ENCODE data around the gene PYCR2.
"Not testable (repeated sequence)": the region's sequence is repeated elsewhere in the genome, so short reads cannot be mapped to it uniquely, and the experiment has no call there.

PYCR2 gene

GRCh38 chr1:225940385-225941151 lies 16.5 kb upstream of the PYCR2 start:
- Histone ChIP-seq H3K27ac (ENCODE audit: low read depth, low read length) (no peak overlapping the region), H3K27me3 (ENCODE audit: low read length) (no peaks in the 10 kb centered on the region), H3K4me3 (ENCODE audit: insufficient read depth, low read length, poor library complexity, severe bottlenecking) (no peak overlapping the region), H3K9ac (ENCODE audit: low read length) (no peak overlapping the region), H3K9me3 (ENCODE audit: insufficient read depth, low read length) (no peaks in the 10 kb centered on the region), H4K20me1 (ENCODE audit: low read depth, low read length) (no peaks in the 10 kb centered on the region), H2AFZ (ENCODE audit: low read depth, low read length, severe bottlenecking) (no peak overlapping the region), H3K9me2 (replicated peaks; ENCODE audit: insufficient read depth, low read length) (no peaks in the 10 kb centered on the region), H3K36me3 (ENCODE audit: low read length) (no peaks in the 10 kb centered on the region), H3F3A (ENCODE audit: insufficient read depth) (peaks cover 3% of the 10 kb centered on the region; the same call in 1 of the 2 replicates), H3K4me2 (ENCODE audit: low read depth, low read length, poor library complexity, severe bottlenecking) (no peak overlapping the region), H3K79me2 (ENCODE audit: insufficient read depth, low read length) (no peaks in the 10 kb centered on the region)
- TF ChIP-seq CTCF (IDR thresholded peaks at IDR 0.05; ENCODE audit: insufficient read depth, low read length, poor library complexity, severe bottlenecking), result no peak
- TF ChIP-seq EZH2phosphoT487 (conservative IDR thresholded peaks at IDR 0.05; ENCODE audit: low read length), result no peak

GRCh38 chr1:225939939-225940310 lies 15.9 kb upstream of the PYCR2 start:
- not testable (repeated sequence) for H3K36me3 ChIP-seq (ENCODE audit: low read length); H3K9me2 ChIP-seq (replicated peaks; ENCODE audit: insufficient read depth, low read length); H3K79me2 ChIP-seq (ENCODE audit: insufficient read depth, low read length); H3K4me3 ChIP-seq (ENCODE audit: insufficient read depth, low read length, poor library complexity, severe bottlenecking); H4K20me1 ChIP-seq (ENCODE audit: low read depth, low read length); H2AFZ ChIP-seq (ENCODE audit: low read depth, low read length, severe bottlenecking); H3K27me3 ChIP-seq (ENCODE audit: low read length); H3K4me2 ChIP-seq (ENCODE audit: low read depth, low read length, poor library complexity, severe bottlenecking); H3K9me3 ChIP-seq (ENCODE audit: insufficient read depth, low read length); H3K9ac ChIP-seq (ENCODE audit: low read length); H3K27ac ChIP-seq (ENCODE audit: low read depth, low read length); H3F3A ChIP-seq (ENCODE audit: insufficient read depth)

GRCh38 chr1:225939097-225939938 lies 15.3 kb upstream of the PYCR2 start:
- H3K4me3 ChIP-seq (ENCODE audit: insufficient read depth, low read length, poor library complexity, severe bottlenecking); H3K4me2 ChIP-seq (ENCODE audit: low read depth, low read length, poor library complexity, severe bottlenecking): not testable (repeated sequence)

DNA sequence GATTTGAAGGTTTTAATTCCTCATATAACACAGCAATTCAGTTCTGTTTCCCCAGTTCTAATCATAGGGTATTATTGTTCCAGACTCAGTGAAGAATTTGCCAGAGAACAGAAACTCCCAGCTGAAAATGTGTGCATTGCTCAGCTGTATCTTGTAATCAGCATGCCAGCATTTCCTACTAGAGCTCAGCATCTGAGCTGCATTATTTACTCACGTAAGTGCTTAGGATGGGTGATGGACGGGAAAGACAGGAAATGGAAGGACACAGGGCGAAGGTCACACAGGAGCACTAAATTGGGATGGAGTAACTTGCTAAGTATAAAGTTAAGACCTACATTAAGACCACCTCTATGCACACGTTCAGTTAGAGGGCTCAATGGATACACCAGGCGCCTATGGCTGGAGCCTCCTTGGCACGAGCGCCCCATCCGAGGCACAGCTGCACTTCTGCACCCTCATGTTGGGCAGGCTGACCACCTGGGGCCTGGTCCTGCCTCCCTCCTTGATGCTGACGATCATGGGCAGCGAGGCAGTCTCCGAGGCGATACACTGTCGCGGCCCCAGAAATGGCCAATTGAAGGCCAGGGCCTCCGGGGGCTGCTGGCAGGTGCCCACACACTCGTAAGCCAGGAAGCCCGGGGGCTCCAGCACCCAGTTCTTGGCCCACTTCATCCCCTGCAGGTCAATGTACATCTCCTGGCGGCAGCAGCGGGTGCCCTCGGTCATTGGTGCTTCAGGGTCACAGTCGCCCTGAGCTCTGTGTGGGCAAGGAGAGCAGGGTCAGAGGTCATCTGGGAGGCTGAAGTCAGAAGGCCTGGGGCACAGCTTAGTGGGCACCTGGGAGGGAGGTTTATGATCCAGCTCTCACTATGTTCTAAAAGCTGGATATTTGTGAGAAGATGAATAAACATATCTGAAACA lies 13.3 kb upstream of the PYCR2 start:
- no peaks in the 10 kb centered on the region for H3K9me3 ChIP-seq (ENCODE audit: insufficient read depth, low read length)
- H3K36me3 ChIP-seq (ENCODE audit: low read length), result no peaks in the 10 kb centered on the region
- TF ChIP-seq CTCF (IDR thresholded peaks at IDR 0.05; ENCODE audit: insufficient read depth, low read length, poor library complexity, severe bottlenecking), result no peak
- no peaks in the 10 kb centered on the region; the same call in 1 of the 2 replicates for H3F3A ChIP-seq (ENCODE audit: insufficient read depth)
- H3K27ac ChIP-seq (ENCODE audit: low read depth, low read length), result no peak overlapping the region
- H3K79me2 ChIP-seq (ENCODE audit: insufficient read depth, low read length), result no peaks in the 10 kb centered on the region
- H2AFZ ChIP-seq (ENCODE audit: low read depth, low read length, severe bottlenecking), result no peak overlapping the region
- no peaks in the 10 kb centered on the region for H3K27me3 ChIP-seq (ENCODE audit: low read length)
- H3K9me2 ChIP-seq (replicated peaks; ENCODE audit: insufficient read depth, low read length), result no peaks in the 10 kb centered on the region
- no peak overlapping the region for H3K9ac ChIP-seq (ENCODE audit: low read length)
- no peak overlapping the region for H3K4me3 ChIP-seq (ENCODE audit: insufficient read depth, low read length, poor library complexity, severe bottlenecking)
- no peak overlapping the region for H3K4me2 ChIP-seq (ENCODE audit: low read depth, low read length, poor library complexity, severe bottlenecking)
- no peaks in the 10 kb centered on the region for H4K20me1 ChIP-seq (ENCODE audit: low read depth, low read length)

More at GRCh38 chr1:225939097-225939938, 15.3 kb upstream of the PYCR2 start:
- H3K36me3 ChIP-seq (ENCODE audit: low read length); H3K27me3 ChIP-seq (ENCODE audit: low read length); H3K9ac ChIP-seq (ENCODE audit: low read length); H4K20me1 ChIP-seq (ENCODE audit: low read depth, low read length); H2AFZ ChIP-seq (ENCODE audit: low read depth, low read length, severe bottlenecking); H3K9me2 ChIP-seq (replicated peaks; ENCODE audit: insufficient read depth, low read length); H3F3A ChIP-seq (ENCODE audit: insufficient read depth); H3K9me3 ChIP-seq (ENCODE audit: insufficient read depth, low read length); H3K27ac ChIP-seq (ENCODE audit: low read depth, low read length); H3K79me2 ChIP-seq (ENCODE audit: insufficient read depth, low read length): not testable (repeated sequence)

Data from SU-DHL-6 (cell line).